Measurements from ENCODE around the gene RNF11. TPM values are rescaled to one million over a fixed set of nuclear protein-coding genes. Genes with fewer than 3 reads are reported as not detected.

Gene RNF11, protein sequence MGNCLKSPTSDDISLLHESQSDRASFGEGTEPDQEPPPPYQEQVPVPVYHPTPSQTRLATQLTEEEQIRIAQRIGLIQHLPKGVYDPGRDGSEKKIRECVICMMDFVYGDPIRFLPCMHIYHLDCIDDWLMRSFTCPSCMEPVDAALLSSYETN
- total RNA-seq: 10 to 100 TPM; 73.4 to 92.6 (median 78.2) TPM

DNA sequence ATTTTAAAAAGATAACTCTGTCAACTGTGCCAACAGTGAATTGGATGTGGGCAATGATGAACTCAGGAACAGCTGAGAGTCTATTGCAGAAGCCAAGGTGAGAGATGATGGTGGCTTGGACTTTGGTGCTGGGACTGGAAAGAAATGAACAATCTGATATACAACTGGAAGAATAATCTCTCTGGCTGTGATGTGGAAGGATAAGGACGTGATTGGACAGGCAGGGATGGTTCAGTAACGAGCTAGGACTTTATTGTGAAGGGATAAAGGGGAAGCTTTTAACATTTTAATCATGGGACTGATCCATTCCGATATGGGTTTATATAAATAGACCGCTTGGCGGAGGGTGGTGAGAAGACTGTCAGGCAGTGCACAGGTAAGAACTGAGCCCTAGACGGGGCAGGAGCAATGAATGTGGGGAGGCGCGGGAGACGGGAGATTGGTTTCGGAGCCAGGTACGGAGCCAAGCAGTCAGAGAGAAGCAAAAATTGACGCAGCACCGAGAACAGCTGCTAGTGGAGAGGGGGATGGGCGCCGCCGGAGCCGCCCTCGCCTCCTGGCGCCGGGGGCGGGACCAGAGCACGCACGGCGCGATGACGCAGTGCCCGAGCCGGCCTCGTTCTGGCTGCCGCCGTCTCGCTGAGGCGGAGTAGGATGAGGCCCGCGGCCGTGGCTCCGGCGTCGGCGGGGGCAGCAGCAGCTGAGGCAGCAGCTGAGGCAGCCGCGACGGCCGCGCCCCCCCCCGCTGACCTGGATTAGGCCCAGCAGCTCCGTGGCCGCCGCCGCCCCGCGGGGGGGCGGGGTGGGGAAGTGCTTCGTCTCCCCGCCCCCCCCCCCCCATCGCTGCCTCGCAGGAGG lies at the start of gene RNF11:
Gene RNF11 (plus strand): TSS at position 601 of the 858 bp plus-strand sequence. CDS start 484 bp downstream, outside the sequence.
- ATAC-seq (ENCODE audit: low FRiP score): peak; percentile 96
- TF ChIP-seq, protein P1, sequence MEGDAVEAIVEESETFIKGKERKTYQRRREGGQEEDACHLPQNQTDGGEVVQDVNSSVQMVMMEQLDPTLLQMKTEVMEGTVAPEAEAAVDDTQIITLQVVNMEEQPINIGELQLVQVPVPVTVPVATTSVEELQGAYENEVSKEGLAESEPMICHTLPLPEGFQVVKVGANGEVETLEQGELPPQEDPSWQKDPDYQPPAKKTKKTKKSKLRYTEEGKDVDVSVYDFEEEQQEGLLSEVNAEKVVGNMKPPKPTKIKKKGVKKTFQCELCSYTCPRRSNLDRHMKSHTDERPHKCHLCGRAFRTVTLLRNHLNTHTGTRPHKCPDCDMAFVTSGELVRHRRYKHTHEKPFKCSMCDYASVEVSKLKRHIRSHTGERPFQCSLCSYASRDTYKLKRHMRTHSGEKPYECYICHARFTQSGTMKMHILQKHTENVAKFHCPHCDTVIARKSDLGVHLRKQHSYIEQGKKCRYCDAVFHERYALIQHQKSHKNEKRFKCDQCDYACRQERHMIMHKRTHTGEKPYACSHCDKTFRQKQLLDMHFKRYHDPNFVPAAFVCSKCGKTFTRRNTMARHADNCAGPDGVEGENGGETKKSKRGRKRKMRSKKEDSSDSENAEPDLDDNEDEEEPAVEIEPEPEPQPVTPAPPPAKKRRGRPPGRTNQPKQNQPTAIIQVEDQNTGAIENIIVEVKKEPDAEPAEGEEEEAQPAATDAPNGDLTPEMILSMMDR (IDR thresholded peaks at IDR 0.05): no peak
- peak; percentile 66 for DNase-seq (ENCODE audit: low spot score)

DNA sequence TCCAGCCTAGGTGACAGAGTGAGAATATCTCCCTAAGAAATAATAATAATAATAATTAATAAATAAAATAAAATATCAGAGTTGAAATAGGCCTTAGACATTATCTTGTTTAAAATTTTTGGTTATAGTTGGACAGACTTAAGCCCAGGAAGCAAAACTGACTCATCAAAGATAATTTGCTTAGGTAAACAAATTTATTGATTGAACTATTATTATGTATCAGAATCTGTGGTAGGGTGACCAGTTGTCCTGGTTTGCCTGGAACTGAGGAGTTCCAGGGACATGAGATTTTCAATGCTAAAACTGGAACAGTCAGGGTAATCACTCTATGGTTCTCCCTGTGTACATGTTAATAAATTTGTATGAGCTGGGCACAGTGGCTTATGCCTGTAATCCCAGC lies 47.8 kb upstream of the RNF11 start:
- TF ChIP-seq, protein P1 (IDR thresholded peaks at IDR 0.05): no peak
- DNase-seq (ENCODE audit: low spot score) (no peak), ATAC-seq (ENCODE audit: low FRiP score) (no peak)

DNA sequence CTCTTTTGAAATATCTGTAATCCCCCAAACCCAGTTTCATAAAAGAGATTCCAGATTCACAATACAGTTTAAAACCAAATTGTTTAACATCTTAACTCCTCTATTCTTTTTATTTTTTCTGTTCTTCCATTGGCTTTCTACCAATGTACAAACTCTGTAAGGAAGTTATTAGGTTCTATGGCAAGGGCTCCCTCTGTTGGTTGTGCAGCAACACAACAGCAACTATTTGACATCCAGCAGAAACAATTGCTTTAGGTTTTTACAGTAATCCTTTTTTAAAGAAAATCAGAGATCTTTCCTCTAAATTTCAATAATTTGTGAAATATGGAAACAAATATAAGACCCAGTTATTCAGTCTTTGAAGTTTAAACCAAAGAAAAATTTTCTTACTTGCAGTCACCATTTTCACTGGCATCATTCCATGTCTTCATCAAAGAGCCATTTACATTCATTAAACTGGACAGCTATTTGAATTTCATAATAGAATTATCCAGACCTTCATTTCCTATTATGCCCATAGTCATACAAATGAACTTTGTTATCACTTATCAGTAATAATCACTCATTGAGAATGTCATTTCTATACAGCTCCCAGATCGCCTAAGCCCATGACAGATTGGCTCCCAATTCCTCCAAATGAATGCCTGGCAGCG lies 46.5 kb upstream of the RNF11 start:
- TF ChIP-seq, protein P1 (IDR thresholded peaks at IDR 0.05): peak in 1 of 3 donors; percentile 45
- DNase-seq (ENCODE audit: low spot score) (no peak), ATAC-seq (ENCODE audit: low FRiP score) (peak; percentile 76)

DNA sequence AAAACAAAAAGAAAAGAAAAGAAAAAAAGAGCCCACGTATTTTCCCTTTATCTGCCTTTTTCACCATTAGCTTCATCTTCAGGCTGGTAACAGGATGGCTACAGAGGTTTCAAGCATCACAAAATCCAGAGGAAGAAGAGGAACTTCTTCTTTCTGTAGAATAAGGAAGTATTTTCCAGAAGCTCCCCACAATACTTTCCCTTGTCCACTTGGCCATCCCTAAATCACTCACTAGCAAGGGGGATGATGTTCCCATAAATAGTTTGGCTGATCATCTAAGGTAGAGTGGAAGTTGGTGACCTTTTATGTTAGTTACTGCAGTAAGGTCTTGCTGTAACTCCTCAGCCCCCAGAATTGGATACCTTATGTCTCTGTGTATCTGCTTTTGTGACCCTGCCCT lies 45.1 kb upstream of the RNF11 start:
- DNase-seq (ENCODE audit: low spot score) (no peak), ATAC-seq (ENCODE audit: low FRiP score) (no peak)
- TF ChIP-seq, protein P1 (IDR thresholded peaks at IDR 0.05): no peak

DNA sequence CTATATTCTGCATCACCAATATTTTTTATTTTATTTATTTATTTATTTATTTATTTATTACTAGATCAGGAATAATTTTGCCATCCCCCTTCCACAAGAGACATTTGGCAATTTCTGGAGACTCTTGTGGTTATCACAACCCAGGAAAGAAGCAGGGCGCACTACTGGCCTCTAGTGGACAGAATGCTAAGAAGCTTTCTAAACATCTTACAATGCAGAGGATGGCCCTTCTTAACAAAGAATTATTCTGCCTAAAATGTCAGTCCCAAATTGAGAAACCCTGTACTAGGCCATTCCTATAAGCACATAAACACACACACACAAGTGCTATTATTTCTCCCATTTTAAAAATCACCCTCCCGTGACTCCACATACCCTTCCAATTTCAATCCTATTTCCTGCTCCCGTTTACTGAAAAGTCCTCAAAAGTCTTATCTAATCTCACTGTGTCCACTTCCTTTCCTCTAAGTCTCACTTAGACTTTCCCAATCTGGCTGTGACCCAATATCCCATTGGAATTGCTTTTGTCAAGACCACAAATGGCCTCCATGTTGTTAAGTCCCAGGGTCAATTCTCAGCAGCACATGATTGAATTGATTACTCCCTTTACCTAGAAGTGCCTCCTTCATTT lies 43.7 kb upstream of the RNF11 start:
- ATAC-seq (ENCODE audit: low FRiP score) (no peak), DNase-seq (ENCODE audit: low spot score) (peak; percentile 63)
- TF ChIP-seq, protein P1 (IDR thresholded peaks at IDR 0.05): no peak

DNA sequence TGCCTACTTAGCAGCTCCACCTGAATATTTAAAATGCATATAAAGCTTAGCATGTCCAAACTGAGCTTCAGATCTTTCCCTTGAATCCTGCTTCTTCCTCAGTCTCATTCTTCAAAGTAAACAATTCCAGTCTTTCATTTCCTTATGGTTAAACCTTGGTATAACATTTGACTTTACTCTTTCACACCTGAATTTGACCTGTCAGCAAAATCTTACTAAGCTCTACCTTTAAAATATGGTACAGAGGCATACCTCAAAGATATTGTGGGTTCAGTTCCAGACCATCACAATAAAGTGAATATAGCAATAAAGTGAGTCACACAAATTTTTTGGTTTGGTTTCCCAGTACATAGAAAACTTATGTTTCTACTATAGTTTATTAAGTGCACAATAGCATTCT lies 42.5 kb upstream of the RNF11 start:
- DNase-seq (ENCODE audit: low spot score): no peak
- no peak for ATAC-seq (ENCODE audit: low FRiP score)
- TF ChIP-seq, protein P1 (IDR thresholded peaks at IDR 0.05): no peak
